ENCODE measurements around the gene MINDY4B. TPM values are rescaled to one million over a fixed set of nuclear protein-coding genes. Genes with fewer than 3 reads are reported as not detected.

The MINDY4B gene
- total RNA-seq = not detected

- H3K4me1 ChIP-seq = no peaks in the 10 kb centered on the region
- TF ChIP-seq CTCF (IDR thresholded peaks at IDR 0.05) = no peak
- no peak for TF ChIP-seq POLR2A (IDR thresholded peaks at IDR 0.05)
- H3K36me3 ChIP-seq = no peaks in the 10 kb centered on the region
- H3K9me3 ChIP-seq = no peaks in the 10 kb centered on the region
- H3K27ac ChIP-seq = no peak within 1 kb of the TSS
- no peaks in the 10 kb centered on the region for H3K27me3 ChIP-seq
- DNase-seq = no peak
- no peak within 1 kb of the TSS for H3K4me3 ChIP-seq
These were observed at the start of gene MINDY4B for GRCh38 chr3:150905339-150905738. Gene MINDY4B, minus strand, starts transcription at chr3:150905439. Its CDS starts 0 bp downstream, at chr3:150905439.

GRCh38 chr3:150951923-150952322 lies 46.7 kb upstream of the MINDY4B start:
- Histone ChIP-seq H3K4me3 (no peak overlapping the region), H3K9me3 (no peaks in the 10 kb centered on the region), H3K36me3 (no peaks in the 10 kb centered on the region), H3K27me3 (no peaks in the 10 kb centered on the region), H3K4me1 (no peaks in the 10 kb centered on the region), H3K27ac (no peak overlapping the region)
- TF ChIP-seq POLR2A (IDR thresholded peaks at IDR 0.05) (no peak), CTCF (IDR thresholded peaks at IDR 0.05) (no peak)
- DNase-seq = no peak

- TF ChIP-seq CTCF (IDR thresholded peaks at IDR 0.05) (no peak), POLR2A (IDR thresholded peaks at IDR 0.05) (no peak)
- no peaks in the 10 kb centered on the region for H3K27me3 ChIP-seq
- no peak overlapping the region for H3K27ac ChIP-seq
- no peaks in the 10 kb centered on the region for H3K36me3 ChIP-seq
- H3K4me1 ChIP-seq = no peaks in the 10 kb centered on the region
- no peaks in the 10 kb centered on the region for H3K9me3 ChIP-seq
- H3K4me3 ChIP-seq = no peak overlapping the region
- DNase-seq = no peak
These were observed 40.2 kb upstream of the MINDY4B start for GRCh38 chr3:150945226-150946032.

- Histone ChIP-seq H3K36me3 (no peaks in the 10 kb centered on the region), H3K9me3 (no peaks in the 10 kb centered on the region), H3K4me3 (no peak overlapping the region), H3K4me1 (no peaks in the 10 kb centered on the region), H3K27ac (no peak overlapping the region), H3K27me3 (no peaks in the 10 kb centered on the region)
- no peak for DNase-seq
- TF ChIP-seq POLR2A (IDR thresholded peaks at IDR 0.05) (no peak), CTCF (IDR thresholded peaks at IDR 0.05) (no peak)
These were observed 37.0 kb upstream of the MINDY4B start for GRCh38 chr3:150942221-150942620.

GRCh38 chr3:150936693-150937092 lies 31.5 kb upstream of the MINDY4B start:
- Histone ChIP-seq H3K27me3 (no peaks in the 10 kb centered on the region), H3K4me3 (no peak overlapping the region), H3K36me3 (no peaks in the 10 kb centered on the region), H3K9me3 (no peaks in the 10 kb centered on the region), H3K4me1 (no peaks in the 10 kb centered on the region), H3K27ac (no peak overlapping the region)
- no peak for TF ChIP-seq POLR2A (IDR thresholded peaks at IDR 0.05)
- no peak for TF ChIP-seq CTCF (IDR thresholded peaks at IDR 0.05)
- DNase-seq = no peak
